Retinal pigment epithelial cell (primary cell): ENCODE data around the gene BHLHA9.

Experiments used
- DNase-seq: peaks from one replicate; pipeline ENCODE4 v3.0.0-alpha.2; 2010; ENCODE audit warnings: low read depth
- H3K4me3 ChIP-seq: 2 replicates; pipeline ENCODE4 v1.5.1; 2011; ENCODE audit warnings: mild to moderate bottlenecking, low read length, control low read depth, moderate library complexity
- TF ChIP-seq, protein P1 (sequence below): conservative IDR thresholded peaks from 2 replicates; pipeline ENCODE4 v1.5.1; 2011; ENCODE audit warnings: low read depth, low read length, control low read depth, inconsistent platforms

The BHLHA9 gene

DNA sequence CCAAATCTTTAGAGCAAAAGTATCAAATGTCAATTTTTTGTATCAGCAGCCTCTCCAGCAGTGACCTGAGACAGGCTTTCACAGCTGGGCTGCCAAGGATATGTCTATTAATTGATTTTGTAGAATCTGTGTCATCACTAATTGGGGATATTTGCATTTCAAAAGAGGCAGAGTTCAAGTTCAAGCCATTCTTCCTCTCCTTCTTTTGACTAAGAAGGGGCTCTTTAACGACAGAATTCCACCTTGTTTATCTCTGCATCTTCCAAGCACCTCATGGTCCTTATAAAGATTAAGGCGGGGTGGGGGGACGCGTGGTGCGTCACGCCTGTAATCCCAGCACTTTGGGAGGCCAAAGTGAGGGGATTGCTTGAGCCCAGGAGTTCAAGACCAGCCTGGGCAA, 15.2 kb upstream of the BHLHA9 start:
- DNase-seq: no peak
- H3K4me3 ChIP-seq: no peak overlapping the region
- TF ChIP-seq, protein P1, sequence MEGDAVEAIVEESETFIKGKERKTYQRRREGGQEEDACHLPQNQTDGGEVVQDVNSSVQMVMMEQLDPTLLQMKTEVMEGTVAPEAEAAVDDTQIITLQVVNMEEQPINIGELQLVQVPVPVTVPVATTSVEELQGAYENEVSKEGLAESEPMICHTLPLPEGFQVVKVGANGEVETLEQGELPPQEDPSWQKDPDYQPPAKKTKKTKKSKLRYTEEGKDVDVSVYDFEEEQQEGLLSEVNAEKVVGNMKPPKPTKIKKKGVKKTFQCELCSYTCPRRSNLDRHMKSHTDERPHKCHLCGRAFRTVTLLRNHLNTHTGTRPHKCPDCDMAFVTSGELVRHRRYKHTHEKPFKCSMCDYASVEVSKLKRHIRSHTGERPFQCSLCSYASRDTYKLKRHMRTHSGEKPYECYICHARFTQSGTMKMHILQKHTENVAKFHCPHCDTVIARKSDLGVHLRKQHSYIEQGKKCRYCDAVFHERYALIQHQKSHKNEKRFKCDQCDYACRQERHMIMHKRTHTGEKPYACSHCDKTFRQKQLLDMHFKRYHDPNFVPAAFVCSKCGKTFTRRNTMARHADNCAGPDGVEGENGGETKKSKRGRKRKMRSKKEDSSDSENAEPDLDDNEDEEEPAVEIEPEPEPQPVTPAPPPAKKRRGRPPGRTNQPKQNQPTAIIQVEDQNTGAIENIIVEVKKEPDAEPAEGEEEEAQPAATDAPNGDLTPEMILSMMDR: no peak

DNA sequence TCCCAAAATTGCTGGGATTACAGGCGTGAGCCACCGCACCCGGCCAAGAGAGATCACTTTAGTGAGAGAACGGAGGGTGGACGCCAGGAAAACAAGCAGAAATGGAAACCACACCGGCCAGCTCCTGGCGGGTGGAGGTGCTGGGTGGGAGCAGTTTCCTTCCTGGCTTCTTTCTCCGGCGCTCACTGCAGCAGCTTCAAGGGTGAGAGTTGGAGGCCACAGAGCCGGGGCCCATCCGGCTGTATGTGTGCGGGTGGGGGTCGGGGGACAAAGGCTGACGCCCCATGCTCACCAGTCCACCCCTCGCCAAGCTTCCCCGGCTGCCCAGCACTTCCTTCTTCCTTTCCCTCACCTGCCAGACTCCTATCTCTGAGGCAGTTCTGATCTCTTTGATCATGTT, 13.5 kb upstream of the BHLHA9 start:
- TF ChIP-seq, protein P1: no peak
- H3K4me3 ChIP-seq: no peak overlapping the region
- DNase-seq: no peak

DNA sequence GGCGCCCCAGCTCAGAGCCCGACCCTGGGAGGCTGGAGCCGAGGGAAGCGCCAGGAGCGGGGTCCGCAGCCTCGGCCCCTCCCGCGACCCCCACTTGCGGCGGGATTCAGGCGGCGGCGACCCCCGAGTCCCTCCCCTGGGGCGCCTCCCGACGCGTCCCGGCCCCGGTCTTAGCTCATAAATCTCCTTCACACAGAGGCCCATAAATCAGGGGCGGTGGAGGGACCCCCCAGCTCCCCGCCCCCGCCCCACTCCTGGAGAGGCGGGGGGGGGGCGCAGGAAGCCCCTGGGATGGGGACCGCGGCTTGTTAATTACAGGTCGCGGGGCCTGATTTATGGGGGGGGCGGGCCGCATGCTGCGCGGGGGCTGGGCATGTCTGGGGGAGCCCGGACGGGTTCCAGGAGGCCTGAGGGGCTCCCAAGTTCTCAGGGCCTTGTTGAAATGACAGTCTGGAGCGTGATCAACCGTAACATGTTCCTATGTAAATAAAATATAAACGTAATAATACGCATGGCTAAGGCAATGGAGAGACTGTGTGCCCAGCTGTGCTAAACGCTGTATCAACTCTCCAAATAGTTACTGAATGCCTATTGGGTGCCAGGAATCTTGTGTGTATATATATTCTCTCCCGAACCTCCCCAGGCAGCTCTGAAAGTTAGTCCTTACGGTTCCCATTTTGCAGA, 10.0 kb upstream of the BHLHA9 start:
- H3K4me3 ChIP-seq: peak overlapping the region; percentile 40
- DNase-seq: no peak

DNA sequence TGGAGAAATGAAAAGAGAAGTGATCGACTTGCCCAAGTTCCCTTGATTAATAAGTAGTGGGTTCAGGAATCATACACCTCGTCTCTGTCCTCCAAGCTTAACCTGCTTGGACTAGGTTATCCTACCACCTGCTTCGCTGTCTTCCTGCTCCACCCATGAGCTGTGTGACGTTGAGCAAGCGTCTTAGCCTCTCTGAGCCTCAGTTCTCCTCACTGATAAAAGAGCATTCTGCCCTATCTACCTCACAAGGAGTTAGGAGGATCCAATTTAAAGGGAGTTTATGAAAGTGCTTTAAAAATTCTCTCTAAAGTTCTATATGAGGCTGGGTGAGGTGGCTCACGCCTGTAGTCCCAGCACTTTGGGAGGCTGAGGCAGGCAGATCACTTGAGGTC, 9.5 kb upstream of the BHLHA9 start:
- TF ChIP-seq, protein P1: no peak

More for the DNA sequence above, 10.0 kb upstream of the BHLHA9 start:
- TF ChIP-seq, protein P1: no peak

DNA sequence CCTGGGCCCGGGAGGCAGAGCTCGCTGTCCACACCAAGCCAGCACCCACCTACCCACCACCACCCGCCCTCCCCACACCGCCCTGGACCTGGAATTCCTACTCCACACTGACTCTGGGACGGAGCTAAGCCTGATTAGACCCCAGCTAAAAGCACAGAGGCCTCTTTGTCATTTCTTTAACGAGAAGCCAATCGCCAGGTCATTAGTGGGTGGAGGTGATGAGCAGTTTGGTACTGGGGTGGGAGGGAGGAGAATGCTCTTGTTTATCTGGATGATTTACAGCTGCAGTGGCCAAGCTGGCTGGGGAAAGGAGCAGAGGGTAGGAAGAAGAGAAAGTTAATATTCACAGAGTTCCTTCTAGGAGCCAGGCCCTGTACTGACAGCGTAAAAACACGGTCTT, 6.0 kb upstream of the BHLHA9 start:
- no peak for DNase-seq
- no peak overlapping the region for H3K4me3 ChIP-seq
- TF ChIP-seq, protein P1: no peak

More for the DNA sequence above, 9.5 kb upstream of the BHLHA9 start:
- H3K4me3 ChIP-seq: no peak overlapping the region
- no peak for DNase-seq

DNA sequence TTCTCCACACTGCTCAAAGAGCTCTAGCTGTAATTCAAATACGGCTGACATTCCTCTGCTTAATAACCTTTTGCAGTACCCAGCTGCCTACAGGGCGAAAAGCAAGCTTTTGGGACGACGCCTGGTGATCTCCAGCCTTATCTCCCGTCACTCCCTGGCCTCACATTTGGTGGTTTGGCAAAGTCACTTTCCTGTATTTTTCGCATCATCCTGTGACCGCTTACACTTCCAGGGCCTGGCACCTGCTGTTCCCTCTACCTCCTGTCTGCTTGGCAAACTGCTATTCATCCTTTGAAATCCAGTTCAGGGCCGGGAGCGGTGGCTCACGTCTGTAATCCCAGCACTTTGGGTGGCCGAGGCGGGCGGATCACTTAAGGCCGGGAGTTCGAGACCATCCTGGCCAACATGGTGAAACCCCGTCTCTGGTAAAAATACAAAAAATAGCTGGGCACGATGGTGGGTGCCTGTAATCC, 2.7 kb upstream of the BHLHA9 start:
- TF ChIP-seq, protein P1: no peak
- peak; percentile 71 for DNase-seq
- peak overlapping the region; percentile 71 for H3K4me3 ChIP-seq

DNA sequence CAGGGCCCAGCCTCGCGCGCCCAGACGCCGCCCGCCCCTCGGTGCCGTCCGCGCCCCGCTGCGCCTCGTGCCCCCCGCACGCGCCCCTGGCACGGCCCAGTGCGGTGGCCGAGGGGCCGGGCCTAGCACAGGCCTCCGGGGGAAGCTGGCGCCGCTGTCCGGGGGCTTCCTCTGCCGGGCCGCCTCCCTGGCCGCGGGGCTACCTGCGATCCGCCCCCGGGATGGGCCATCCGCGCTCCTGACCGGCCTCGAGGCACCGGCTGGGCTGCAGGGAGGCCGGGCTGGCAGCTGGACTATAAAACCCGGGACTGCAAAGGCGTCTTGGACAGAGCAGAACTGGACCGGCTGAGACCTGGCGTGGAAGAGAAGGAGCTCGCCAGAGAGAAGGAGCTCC, 783 bp downstream of the BHLHA9 start:
- DNase-seq: no peak
- no peak overlapping the region for H3K4me3 ChIP-seq
- TF ChIP-seq, protein P1: no peak
